Activated T-cell treated with anti-CD3 and anti-CD28 coated beads, Interleukin-2, amount 50 U/mL, for 1 hour (primary cell): ENCODE measurements around the gene CACNA1A.
"Not testable (repeated sequence)": the region's sequence is repeated elsewhere in the genome, so short reads cannot be mapped to it uniquely, and the experiment has no call there.

ENCODE experiments used
- DNase-seq: peaks from one replicate; pipeline ENCODE4 v3.0.0-alpha.2; 2020

The CACNA1A gene

DNA sequence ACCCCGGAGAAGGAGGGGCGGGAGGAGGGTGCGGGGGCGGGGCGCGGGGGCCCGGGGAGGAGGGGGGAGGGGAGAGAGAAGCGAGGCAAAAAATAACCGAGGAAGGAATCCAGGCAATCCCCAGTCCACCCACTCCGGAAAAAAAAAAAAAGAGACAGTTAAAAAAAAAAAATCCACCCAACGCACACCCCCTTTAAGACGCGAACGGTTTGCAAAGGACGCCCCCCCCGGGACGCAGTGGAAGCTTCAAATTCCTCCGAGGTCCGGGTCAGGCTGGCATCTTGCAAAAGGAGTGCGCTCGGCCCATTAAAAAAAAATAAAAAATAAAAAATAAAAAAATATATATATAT, at the start of gene CACNA1A:
Gene CACNA1A (minus strand): TSS at position 9 of the 350 bp plus-strand sequence. CDS start 255 bp downstream, outside the sequence.
- DNase-seq = no peak

DNA sequence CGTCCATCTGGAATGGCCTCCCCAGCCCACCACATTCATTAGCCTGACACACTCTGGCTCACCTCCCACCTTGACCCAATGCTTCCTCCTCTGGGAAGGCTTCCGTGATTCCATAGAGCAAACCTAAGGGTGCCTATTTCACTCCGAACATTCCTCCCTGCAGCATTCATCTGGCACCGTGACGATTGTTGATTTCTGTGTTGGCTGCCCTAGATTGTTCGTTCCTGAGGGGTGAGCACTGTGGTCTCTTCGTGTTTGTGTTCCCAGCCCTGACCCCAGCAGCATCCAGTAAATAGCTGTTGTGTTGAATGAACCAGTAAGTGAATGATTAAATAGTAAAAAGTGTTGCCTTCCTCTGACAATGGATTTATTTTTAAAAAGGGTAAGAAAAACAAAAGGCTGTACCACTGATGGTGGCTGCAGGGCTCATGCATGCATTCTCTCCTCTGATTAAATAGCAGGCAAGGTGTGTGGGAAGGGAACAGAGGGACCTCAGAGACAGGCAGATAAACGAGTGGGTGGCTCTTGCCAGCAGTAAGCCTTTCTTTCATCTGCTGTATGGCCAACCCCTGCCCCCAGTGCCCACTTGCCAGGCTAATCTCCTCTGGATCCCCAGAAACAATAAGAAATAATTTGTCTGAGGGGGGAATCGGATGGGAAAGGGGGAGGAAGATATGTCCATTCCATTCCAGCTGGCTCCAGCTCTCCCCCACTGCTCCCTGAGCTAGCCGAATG, 48.4 kb upstream of the CACNA1A start:
- no peak for DNase-seq

DNA sequence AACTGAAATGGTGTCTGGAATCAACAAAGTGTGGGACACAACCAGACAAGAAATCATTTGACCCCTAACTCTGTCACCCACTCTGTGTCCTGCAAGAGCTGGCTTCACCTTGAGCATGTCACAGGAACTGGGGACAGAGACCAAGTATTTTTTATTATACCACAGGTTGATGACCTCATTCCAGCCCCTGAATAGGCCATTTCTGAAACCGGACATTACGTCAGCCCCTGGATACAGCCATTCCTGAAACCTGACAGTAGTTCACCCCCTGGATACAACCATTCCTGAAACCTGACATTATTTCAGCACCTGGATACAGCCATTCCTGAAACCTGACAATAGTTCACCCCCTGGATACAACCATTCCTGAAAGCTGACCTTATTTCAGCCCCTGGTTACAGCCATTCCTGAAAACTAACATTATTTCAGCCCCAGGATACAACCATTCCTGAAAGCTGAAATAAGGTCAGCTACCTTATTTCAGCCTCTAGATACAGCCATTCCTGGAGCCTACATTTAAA, 47.7 kb upstream of the CACNA1A start:
- no peak for DNase-seq

DNA sequence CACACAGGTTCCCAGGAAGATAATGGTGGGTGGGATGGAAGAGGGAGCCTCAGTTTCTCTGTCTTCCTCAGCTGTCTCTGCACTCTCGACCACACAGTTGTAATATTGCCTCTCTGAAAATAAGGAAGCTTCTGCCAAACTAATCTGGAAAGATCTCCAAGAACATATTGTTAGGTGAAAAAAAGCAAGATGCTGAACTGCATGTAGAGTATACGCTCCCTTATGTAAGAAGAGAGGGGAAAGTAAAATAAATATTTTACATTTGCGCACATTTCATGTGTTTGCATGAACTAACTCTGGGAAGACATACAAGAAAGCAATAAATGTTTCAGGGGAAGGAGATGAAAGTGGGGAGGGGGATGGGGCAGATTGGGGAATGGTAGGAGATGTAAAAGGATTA, 41.9 kb upstream of the CACNA1A start:
- no peak for DNase-seq

DNA sequence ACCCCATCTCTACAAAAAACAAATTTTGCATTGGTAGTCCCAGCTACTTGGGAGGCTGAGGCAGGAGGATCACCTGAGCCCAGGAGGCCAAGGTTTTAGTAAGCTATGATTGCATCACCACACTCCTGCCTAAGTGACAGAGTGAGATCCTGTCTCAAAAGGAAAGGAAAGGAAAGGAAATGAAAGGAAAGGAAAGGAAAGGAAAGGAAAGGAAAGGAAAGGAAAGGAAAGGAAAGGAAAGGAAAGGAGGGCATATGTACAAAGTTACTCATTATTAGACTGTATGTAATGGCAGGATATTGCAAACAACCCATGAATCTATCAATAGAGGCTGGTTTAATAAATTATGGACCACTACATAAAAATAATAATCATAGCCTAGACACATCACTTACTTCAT, 40.8 kb upstream of the CACNA1A start:
- DNase-seq = no peak

DNA sequence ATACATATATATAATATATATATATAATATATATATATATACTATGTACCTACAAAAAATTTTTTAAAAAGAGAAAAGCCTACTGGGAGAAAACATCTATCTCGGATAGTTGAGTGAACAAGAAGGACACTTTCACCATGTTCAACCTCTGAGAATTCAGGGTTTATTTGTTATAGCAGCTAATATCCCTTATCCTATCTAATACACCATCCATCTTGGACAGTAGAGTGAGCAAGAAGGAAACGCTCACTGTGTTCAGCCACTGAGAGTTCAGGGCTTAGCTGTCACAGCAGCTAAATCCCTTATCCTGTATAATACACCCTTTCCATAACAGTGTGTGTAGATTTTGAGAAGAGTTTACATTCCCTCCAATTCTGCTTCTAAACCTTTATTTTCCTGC, 38.1 kb upstream of the CACNA1A start:
- no peak for DNase-seq

DNA sequence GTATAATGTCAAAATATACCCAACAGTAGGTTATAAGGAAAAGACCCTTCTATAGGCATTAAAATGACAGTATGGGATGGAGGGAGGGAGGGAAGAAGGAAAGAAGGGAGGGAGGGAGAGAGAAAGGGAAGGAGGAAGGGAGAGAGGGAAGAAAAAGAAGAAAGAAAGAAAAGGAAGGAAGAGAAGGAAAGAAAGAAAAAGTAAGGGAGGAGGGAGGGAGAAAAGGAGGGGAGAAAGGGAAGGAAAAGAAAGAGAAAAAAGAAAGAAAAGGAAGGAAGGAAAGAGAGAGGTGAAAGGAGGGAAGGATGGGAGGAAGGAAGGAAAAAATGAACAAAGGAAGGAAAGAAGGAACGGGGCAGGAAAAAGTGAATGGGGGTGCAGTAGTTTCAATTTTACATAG, 35.3 kb upstream of the CACNA1A start:
- no peak for DNase-seq

DNA sequence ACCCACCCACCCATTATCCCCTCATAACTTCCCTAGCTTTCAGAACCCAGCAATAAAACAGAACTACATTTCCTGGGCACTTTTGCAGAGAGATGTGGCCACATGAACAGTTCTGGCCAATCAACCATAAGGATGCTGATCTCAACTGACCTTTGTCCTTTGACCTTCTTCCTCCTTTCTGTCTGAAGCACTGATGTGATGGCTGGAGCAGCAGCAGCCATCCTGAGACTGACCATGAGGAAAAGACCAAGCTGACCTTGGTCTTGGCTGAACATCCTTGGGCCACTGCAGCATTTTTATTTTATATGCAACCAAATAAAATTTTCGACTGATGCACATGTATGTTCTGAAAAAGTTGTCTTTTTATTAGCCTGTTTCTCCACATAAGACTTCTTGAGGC, 33.1 kb upstream of the CACNA1A start:
- DNase-seq = no peak

DNA sequence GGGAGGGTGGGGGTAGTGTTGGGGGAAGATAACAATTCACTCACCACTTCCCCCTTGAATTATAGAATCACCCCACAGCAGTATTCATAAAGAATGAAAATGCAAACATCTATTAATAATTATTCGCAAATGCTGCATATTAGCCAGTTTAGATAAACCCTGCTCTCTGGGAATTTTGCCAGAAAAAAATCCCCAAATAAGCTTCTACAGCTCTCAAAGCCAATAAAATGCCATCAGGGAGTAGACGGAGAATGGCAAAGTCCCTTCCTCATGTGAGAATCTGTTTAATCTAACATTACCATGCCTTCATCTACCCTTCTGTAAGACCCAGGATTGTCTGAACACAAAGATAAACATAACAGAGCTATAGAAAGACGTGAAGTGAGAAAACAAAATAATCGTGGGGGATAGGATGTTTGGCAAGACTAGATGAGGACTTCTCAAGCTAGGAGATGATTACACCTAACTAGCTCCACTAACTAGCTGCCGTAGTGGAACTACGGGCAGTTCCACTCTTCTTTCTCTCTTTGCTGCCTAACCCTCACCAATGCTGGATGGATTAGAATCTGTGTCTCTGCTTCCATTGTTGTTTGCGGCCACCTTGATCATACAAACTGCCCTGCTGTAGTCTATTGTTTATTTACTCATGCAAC, 32.4 kb upstream of the CACNA1A start:
- DNase-seq = no peak

DNA sequence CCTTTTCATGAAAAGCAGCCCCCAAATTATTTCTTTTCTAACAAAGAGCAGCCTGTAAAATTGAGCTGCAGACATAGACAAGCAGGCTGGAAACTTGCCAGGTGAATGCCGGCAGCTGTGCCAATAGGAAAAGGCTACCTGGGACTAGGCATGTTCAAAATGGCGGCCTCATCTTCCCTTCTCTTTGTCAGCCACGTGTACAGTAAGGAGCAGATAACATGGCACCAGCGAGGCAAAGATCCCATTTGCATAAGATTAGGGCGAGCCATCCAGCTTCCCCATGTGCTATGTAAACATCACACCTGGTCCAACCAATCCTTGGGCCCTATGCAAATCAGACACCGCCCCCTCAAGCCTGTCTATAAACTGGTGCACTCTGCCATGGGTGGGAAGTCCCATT, 31.2 kb upstream of the CACNA1A start:
- DNase-seq = no peak

DNA sequence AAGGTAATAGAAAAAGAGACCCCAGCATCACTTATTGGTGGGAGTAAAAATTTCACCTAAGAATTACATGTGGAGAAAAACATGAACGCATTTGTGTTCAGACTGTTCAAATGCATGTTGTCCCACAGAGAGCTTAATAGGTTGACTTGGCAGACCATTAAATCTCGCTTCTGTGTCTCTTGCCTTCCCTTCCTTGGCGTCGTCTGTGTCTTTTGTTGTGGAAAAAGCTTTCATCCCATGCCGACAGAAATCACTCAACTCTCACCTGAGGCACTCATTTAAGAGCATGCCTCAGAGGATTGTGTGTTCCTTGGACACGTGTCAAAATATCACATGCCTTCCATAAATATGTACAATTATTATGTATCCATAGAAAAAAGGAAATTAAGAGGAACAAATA, 24.4 kb upstream of the CACNA1A start:
- no peak for DNase-seq

DNA sequence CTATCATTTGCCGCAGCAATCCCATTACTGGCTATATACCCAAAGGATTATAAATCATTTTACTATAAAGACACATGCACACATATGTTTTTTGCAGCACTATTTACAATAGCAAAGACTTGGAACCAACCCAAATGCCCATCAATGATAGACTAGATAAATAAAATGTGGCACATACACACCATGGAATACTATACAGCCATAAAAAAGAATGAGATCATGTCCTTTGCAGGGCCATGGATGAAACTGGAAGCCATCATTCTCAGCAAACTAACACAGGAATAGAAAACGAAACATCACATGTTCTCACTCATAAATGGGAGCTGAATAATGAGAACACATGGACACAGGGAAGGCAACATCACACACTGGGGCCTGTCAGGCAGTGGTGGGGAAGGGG, 23.4 kb upstream of the CACNA1A start:
- not testable (repeated sequence) for DNase-seq

DNA sequence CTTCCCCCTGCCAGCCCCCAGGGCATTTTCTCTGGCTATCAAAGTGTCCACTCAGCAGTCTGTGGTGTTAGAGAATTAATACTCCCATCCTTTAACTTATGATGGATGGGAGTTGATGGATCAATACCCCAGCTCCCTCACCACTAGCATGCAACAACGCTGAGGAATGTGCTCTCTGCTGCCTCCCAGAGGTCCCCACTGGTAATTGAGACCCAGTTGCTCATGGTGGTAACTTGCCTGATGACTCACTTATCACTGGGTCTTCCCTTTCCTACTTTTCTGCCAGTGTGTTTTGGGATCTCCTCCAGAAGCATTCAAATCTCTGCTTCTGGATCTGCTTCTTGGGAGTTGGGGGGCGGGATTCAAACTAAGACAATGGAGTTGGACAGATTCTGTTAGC, 20.3 kb upstream of the CACNA1A start:
- DNase-seq = no peak

DNA sequence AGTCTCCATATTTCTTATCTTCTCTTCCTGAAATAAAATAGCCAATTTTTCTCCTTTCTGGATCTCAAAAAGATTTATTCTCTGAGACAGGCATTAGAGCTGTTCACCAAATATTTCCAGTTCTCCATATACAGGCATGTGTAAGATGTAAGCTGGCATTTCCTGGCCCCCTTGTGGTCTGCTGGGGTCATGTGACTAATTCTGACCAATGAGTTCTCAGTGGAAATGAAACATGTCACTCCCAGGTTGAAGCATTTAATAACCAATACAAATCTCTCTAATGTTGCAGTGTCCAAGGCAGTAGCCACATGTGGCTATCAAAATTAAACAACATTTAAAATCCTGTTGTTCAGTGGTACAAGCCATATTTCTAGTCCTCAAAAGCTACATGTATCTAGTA, 14.8 kb upstream of the CACNA1A start:
- no peak for DNase-seq

DNA sequence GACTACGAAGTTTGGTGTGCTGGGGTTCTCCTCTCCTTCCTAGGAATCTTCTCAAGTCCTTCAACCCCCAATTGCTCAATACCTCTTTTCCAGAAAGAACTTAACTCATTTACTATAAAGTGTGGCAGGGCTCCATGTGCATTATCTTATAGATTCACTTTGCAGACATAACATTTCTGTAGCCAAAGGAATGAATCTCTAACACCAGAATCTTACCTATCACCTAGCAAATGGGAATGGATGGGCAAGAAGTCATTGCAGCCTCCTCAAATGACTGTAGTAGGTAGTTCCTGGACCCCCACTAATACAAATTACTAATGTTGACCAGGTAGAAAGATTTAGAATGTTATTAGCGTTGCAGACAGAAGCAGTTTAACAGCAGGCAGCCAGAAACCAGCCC, 5.7 kb upstream of the CACNA1A start:
- no peak for DNase-seq

DNA sequence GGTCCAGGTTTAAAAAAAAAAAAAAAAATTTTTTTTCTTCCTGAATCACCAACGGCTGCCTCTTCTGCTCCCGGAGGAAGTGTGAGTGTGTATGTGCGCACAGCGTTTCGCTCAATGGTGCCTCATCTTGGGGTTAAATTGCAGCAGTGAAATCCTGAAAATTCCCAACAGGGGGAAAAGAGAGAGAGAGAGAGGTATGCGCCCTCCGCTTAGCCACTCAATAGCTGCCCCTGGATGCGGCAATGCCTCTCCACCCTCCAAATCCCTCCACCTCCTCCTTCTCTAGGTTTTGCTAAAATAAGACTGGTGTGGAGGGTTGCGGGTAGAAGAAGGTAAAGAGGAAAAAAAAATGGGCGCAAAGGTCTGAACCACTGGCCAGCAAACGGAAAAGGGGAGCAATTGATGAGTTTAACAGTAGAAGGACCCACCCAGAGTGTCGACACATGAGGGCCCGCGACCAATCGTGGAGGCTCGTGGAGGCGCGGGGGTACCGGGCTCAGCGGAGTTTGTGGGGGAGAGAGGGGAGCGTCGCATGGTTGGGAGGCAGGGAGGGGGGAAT, 853 bp upstream of the CACNA1A start:
- no peak for DNase-seq

DNA sequence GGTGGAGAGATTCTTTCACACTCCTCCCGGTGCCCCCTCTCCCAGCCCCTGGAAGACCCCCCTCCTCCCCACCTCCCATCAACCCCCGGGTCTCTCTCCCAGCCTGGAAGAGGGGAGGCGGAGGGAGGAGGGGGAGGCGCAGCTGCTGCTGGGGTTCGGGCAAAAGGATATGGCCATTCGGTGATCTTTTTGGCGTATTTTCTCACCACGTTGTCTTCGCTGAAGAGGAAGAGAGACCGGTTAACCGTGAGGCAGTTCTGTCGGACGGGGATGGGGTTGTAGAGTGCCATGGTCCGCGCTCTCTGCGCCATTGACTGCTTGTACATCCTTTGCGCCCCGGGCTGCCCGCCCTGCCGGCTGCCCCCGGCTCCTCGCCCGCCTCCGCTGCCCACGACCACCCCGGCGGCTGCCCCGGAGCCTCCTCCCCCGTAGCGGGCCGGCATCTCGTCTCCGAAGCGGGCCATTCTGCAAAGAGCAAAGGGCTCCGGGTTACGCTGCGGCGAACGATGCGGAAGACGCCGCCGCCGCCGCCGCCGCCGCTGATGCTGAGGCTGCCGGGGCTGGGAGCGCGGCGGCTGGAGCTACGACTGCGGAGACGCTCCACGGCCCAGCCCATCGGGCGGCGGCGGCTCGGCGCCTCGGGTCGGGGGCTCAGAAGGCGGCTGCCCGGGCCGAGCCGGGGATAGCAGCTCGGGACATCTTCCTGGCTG, 363 bp downstream of the CACNA1A start:
- peak; percentile 24 for DNase-seq

DNA sequence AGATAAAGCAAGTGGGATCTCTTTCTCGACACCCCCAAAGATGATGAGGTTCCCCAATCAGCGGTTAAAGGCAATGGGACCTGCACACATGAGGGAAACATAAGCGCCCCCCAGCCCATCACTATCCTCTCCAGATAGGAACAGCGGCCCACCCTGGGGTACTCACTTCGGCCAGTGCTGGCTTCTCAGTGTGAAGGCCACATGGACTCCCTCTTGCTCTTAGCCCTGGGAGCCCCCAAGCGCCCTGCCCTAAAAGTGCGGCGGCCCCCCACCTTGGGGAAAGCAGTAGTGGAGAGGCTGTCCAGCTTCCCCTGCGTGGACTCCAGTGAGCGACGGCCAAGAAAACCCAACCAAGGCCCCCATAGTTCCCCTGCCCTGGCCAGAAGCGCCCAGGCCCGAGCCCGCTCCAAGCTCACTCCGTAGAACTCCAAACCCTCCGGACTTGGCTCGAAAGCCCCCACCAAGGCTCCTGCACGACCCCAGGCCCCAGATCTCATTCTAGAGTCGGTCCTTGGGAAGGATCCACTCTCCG, 1.0 kb downstream of the CACNA1A start:
- DNase-seq = no peak

DNA sequence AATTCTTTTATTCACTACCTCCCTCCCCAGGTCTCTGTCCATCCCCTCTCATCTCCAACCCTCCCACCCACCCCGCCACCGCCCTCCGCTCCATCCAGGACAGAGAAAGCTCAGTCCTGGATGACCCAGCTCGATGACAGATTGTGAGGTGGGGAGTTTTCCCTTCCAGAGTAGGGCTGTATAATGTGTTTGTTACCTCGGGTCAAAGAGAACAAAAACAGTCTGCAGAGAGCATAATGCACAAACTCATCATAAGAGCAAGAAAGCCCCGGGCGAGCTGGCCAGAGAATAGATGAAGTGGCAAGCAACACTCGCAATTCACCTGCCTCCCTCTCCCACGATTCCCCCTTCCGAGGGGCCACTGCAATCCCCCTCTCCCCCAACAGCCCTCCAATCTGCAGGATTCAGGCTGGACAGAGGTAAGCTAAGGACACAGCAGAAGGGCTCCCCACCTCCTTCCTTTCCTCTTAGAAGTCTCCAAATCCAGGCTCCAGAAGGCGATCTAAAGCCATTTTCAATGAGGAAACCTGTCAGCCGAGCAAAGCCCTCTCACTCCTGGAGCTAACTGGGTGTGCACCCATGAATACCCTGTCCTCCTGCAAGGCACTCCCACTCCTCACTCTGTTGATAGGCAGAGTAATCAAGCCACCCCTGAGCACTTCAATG, 2.6 kb downstream of the CACNA1A start:
- DNase-seq = no peak

DNA sequence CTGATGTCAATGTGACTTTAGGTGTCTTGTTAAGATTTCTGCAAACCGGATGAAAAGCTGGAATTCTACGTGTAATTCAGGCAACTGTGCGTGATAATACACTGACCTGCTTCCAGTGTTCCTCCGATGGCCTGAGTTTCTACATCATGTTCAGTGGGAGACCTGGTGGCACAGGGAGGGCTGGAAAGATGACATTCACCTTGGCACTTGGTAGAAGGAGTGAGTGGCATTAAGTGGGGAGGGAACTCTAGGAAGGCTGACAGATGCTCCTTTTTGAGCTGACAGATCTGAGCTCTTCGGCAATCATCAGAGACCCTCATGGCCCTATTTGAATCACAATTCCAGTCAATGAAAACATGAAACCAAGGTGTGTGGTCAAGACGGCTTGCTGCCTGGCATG, 4.0 kb downstream of the CACNA1A start:
- DNase-seq = no peak

DNA sequence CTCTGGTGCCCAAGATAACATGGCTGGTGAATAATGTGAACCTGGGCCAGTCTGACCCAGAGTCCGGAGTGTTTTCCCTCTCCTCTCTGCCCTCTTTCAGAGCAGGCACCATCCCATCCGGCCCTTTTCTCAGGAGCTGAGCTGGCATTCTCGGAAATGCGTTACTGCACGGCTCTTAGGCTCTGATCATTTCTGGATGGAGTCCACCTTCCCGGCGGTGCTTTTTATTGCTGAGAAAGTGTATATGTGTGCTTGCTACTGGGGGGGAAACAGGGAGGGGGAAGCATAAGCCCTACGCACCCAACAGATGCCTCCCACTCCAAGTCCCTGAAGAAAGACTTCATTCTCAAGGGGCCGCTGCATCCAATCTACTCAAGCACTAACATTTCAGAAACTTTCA, 6.6 kb downstream of the CACNA1A start:
- no peak for DNase-seq

DNA sequence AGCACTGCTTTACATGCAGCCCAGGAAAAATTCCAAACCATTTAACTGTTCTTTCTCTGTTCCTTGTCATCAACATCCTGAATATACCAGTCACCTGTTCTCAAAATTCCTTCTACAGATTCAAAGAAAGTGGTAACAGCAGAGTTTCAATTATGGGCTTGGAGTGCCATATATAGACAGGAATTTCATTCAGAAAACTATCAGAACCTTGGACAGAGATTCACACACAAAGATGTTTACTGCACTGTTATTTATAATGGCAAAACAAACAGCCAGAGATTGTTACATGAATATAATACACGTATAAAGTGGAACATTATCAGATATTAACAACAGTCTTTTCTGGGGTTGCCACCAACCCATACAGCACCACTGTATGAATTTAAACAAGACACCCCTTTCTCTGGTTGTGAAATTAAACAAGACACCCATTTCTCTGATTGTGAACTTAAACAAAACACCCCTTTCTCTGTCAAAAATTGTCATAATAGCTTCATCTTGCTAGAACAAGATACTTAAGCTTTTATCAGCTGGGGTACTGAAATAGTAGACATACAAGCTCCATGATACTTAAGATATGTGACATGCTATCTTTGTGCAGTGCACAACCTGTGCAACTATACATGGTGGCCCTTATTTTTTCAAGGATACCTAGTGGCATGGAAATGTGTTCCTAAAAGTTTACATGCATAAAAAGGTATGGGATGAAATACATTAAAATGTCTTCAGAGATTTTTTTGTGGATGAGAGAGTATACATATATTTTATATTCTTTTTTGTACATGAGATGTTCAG, 12.6 kb downstream of the CACNA1A start:
- DNase-seq = no peak
